Inflammatory macrophage treated with lipopolysaccharide for 1 hour (primary cell): ENCODE results near the gene APOBEC3G.
A peak's percentile ranks its signal among the peaks of the same experiment; 100 is the strongest.

Experiments used
- DNase-seq, 2 donors: peaks; one replicate each; pipeline ENCODE4 v3.0.0-alpha.2; 2020 to 2022

The APOBEC3G gene

DNA sequence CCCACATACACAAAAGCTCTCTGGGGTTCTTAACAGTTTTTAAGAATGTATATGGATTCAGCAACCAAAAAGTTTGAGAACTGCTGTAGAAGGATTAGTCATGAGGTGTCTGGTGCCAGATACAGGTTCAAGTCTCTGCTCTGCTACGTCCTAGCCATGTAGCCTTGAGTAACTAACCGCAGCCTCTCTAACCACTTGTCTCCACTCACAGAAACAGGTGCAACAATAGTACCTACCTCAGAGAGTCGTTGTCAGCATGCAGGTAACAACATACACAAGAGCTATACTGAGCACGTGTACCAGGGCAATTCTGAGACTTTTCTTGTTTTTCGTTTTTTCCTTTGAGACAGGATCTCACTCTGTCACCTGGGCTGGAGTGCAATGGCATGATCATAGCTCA, 48.5 kb downstream of the APOBEC3G start:
- no peak for DNase-seq

DNA sequence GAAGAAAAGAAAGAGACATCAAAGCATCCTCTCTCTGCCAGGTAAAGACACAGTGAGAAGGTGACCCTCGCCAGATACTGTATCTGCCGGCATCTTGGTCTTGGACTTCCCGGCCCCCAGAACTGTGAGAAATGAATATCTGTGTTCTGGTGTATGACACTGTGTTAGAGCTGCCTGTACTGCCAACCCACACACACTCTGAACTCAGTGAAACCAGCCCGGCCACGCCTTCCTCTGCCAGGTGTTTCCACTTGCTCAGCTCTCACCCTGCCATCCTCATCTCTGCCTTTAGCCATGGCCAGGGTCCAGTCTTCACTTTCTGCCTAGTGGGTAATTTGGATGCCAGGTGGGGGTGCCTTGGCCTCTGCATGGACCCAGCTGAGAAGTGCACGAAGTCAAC, 51.4 kb downstream of the APOBEC3G start:
- no peak for DNase-seq

DNA sequence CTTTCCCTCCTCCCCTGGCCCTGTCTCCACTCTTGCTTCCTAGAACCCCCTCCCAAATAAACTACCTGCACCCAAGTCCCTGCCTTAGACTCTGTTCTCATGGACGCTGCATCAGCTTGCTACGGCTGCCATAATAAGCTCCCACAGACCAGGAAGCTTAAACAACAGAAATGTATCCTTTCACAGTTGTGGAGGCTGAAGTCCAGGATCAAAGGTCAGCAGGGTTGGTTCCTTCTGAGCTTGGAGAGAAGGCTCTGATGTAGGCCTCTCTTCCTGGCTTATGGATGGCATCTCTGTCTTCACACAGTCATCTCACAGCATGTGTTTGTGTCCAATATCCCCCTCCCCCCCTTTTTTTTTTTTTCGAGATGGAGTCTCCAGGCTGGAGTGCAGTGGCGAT, 52.0 kb downstream of the APOBEC3G start:
- no peak for DNase-seq

DNA sequence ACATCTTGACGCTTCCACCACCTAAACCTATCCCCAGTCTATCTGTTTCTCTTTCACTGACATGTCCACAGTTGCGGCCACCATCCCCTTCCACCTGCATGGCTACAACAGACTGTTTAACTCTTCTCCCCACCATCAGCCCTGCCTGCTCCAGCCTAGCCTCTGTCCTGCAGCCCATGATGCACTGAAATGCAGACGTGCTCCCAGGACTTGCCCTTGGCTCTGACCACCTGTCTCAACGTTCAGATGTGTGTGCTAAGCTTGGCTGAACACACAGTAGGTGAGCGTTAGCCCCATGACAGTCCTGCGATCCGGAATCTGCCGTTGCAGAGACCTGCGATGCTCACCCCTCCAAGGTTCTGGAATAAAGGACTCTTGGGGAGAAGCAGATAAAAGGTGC, 52.7 kb downstream of the APOBEC3G start:
- DNase-seq, result no peak

DNA sequence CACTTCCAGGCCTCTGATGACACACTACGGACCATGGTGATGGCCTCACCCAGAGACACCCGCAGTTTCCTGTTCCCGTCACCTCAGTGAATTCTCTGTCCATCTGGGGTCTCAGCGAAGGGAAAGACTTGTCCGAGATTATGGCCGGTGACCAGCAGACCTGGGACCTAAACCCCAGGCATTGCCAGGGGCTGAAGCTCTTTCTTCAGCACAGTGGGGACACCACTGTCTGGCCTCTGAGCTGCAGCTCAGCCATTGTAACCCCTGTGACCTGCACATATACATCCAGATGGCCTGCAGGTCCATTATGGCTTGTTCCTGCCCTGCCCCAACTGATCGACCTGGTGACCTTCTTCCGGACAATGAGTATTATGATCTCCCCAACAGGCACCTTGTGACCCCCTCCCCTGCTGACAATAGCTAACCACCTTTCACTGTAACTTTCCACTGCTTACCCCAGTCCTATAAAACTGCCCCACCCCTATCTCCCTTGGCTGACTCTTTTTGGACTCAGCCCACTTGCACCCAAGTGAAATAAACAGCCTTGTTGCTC, 53.2 kb downstream of the APOBEC3G start:
- no peak for DNase-seq

DNA sequence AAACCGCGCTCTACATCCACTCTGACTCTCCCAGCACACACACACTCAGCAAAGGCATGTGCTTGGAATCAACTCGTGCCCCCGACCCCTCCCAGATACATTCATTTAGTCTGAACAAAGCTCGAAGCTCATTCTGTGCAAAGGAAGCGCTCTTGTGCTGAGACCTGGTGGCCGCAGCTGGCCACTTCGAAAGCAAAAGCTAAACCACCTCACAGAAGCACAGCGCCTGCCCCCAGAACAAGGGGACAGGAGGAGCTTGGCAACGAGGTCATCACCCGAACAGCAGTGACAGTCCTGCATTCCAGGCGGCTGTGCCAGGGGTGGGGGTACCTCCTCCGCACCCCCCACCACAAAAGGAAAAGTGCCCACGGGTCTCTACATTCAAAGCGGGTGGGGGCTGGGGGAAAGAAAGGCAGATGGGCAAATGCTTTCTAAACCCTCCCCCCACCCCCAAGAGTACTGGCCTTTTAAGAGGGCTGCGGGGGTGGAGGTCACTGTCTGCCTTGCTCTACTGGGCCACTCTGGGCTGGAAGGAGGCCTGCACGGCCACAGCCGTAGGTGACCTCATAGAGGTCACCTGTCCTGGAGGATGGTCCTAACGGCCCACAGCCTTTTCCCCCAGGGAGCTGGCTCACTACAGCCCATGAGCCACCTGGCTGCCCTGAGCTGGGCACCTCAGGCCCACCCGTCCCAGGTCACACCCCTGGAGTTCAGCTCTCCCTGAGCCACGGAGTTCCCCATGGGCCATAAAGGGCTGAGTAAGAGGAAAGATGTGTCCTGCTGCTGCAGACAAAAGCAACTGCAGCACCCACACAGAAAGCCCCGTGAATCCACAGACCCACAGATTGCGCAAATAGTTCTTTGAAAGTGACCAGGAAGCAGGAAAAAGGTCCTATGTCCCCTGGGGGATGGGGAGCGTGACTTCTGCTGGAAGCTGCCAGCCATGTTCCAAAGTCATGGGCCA, 54.1 kb downstream of the APOBEC3G start:
- DNase-seq, result peak; percentile 76 to 93

DNA sequence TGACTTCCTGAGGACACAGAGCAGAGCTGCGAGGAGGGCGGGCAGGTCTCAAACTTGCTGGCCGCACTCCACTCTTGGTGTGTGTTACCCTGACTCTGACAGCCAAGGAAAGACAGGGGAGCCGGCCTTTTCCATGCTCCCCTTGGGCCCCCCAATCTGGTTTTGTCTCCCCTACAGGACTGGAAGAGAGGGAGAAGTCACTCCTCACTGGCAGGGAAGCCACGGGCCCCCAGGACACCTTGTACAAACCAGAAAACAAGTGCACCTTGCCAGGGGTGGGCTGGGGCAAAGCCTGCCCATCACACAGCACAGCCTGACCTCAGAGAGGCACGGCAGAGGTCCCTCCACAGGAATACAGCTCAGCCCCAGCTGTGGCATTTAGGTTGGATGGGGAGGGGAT, 55.2 kb downstream of the APOBEC3G start:
- no peak for DNase-seq

DNA sequence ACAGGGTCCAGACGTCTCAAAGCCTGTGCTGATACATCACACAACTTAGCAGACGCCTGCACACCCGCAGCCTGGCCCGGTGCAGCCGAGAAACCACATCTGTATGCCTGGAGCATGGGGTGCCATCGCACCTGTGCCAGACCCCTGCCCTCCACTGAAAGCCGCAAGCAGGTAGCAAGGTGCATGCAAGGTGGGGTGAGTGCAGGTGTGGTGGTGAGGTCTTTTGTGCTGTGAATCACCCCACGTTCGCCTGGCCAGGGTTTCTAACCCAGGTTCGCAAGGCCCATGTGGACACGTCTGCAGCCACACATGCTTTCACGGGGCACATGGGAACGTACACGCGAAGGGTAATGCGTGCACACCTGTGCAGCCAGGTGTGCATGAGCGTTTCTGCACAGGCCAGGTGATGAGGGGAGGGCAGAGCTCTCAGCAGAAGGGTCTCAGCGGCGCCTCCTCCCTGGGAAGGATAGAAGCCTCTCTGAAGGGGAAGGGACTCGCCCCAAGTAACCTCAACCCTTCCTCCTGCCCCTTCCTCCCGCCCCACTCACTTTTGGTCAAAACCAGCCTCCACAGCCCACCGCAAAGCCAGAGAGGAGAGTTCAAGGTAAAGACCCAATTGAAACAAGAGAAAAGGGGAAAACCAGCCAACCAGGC, 55.9 kb downstream of the APOBEC3G start:
- DNase-seq, result no peak

DNA sequence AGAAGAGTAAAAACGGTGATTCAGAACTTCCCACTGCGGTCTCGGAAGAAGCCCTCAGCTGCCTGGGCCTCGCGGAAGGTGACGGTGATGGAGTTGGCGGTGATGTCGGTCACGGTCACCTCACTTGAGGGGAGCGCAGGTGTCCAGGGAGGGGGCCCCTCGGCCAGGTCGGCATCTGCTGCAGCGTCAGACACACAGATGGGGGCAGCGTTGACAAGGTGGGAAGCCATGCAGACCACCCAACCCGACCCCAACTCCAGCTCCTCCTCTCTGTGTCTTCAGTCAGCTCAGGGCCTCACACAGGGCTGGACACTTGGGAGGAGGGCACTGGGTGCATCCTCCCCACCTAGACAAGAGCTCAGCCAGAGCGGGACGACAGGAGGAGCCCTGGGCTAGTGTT, 56.8 kb downstream of the APOBEC3G start:
- no peak for DNase-seq

DNA sequence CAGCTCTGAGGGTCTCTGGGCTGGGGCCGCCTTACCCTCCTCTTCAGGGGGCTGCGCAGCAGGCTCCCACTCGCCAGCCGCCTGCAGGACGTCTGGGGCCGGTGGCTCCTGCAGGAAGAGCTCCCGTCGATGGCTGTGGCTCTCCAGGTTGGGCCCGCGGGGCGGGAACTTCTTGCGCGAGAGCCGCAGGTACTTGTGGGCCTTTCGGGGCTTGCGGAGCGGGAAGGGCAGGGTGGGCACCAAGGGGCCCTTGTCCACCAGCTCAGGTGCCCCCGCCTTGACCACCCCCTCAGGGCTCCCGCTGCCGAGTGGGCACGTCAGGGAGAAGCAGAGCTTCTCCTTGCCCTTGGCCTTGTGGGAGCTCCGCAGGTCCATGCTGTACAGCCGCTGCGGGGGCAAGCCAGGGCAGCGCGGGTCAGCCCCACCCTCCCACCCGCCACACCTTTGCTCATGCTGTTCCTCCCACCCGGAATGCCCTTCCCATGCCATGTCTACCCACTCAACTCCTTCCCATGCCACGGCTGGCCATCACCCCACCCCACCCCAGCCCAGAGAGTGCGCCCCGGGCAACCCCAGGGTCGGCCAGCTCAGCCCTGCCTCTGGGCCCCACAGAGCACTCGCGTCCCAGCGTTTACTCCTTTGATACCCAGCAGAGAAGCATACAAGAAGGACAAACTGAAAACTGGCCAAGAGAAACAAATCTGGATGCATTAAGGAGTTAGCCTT, 57.5 kb downstream of the APOBEC3G start:
- no peak for DNase-seq

DNA sequence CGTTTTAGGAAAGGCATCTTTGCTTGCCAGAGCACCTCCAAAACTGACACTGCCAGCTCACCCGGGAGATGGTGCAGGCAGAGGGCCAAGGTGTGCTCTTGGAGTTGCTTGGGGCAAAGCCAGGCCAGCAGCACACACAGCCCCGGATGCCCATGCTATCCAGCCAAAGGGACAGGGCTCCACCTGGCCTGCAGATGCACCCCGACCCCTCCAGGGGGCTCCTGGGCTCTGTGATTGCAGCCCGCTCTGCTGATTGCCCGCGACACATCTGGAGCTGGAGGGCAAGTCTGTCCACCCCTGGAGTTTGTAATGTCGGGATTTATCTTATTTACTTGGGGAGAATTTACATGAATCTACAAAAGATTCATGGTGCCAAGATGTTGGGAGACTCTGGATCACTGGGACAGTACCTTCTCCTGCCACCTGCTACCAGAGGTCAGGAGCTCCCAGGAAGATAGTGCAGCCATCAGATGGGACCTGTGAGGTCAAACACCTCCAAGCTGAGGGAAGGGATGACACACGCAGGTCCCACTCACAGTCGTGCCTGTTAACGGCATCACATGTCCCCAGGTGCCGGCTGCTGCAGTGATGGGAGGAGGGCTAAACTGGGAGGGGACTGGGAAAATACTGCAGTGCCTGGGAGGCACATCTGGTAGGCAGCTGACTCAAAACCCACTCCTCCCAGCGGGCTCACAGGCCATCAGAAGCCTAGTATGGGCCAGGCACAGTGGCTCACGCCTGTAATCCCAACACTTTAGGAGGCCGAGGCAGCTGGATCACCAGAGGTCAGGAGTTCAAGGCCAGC, 58.2 kb downstream of the APOBEC3G start:
- no peak for DNase-seq

DNA sequence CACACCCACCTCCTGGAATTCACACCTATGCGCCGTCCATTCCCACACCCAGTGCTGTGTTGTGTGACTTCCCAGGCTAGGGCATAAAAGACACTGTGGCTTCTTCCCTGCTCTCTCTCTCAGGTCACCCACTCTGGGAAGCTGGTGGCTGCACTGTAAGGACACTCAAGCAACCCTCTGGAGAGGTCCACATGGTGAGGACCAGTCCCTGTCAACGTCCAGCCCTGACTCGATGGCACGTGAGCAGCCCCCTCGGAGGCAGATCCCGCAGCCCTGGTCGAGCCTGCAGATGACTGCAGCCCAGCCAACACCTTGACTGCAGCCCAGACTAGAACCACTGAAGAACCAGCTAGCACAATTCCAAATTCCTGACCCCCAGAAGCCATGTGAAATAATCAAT, 59.2 kb downstream of the APOBEC3G start:
- DNase-seq, result no peak
